GM12865 (cell line): ENCODE measurements around the gene PEX7.
A peak's percentile ranks its signal among the peaks of the same experiment; 100 is the strongest.
"Not testable (repeated sequence)": the region's sequence is repeated elsewhere in the genome, so short reads cannot be mapped to it uniquely, and the experiment has no call there.

Experiments used
- DNase-seq: peaks from one replicate; pipeline ENCODE4 v3.0.0; 2010; ENCODE audit warnings: low read depth
- H3K4me3 ChIP-seq: 2 replicates; pipeline ENCODE4 v1.5.1; 2011; ENCODE audit warnings: mild to moderate bottlenecking, low read depth, low read length, control low read depth
- TF ChIP-seq, protein P1 (sequence below): IDR thresholded peaks from 2 replicates; pipeline ENCODE4 v1.5.1; 2011; ENCODE audit warnings: low read length, control low read depth, low read depth, inconsistent platforms; ENCODE audit not compliant: insufficient read depth; ENCODE audit errors: missing control alignments

PEX7 gene

GRCh38 chr6:136926383-136926782 lies 104.0 kb downstream of the PEX7 start:
- TF ChIP-seq, protein P1, sequence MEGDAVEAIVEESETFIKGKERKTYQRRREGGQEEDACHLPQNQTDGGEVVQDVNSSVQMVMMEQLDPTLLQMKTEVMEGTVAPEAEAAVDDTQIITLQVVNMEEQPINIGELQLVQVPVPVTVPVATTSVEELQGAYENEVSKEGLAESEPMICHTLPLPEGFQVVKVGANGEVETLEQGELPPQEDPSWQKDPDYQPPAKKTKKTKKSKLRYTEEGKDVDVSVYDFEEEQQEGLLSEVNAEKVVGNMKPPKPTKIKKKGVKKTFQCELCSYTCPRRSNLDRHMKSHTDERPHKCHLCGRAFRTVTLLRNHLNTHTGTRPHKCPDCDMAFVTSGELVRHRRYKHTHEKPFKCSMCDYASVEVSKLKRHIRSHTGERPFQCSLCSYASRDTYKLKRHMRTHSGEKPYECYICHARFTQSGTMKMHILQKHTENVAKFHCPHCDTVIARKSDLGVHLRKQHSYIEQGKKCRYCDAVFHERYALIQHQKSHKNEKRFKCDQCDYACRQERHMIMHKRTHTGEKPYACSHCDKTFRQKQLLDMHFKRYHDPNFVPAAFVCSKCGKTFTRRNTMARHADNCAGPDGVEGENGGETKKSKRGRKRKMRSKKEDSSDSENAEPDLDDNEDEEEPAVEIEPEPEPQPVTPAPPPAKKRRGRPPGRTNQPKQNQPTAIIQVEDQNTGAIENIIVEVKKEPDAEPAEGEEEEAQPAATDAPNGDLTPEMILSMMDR, result no peak
- DNase-seq, result no peak
- no peak overlapping the region for H3K4me3 ChIP-seq

- no peak overlapping the region for H3K4me3 ChIP-seq
- TF ChIP-seq, protein P1, result peak; percentile 47
- DNase-seq, result peak; percentile 46
Measured at GRCh38 chr6:136927292-136927691, 104.9 kb downstream of the PEX7 start.

DNA sequence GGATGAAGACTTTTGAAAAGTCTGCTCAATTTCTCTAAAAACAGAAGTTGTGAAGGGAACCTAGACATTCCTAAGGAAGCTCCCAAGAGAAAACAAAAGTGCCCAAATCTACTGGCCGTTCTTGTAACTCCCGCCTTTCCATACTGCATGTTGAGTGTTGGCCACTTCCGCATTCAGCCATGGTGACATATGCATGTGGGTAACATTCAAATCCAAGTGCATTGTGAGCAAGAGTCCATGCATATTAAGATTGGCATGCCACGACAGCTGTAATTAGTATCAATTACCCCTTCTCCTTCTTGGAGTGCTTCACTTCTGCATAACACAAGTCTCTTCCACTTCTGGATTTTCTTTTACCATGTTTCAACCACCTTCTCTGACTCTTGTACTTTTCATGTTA lies 108.1 kb downstream of the PEX7 start:
- no peak for DNase-seq
- no peak overlapping the region for H3K4me3 ChIP-seq
- TF ChIP-seq, protein P1, result no peak

DNA sequence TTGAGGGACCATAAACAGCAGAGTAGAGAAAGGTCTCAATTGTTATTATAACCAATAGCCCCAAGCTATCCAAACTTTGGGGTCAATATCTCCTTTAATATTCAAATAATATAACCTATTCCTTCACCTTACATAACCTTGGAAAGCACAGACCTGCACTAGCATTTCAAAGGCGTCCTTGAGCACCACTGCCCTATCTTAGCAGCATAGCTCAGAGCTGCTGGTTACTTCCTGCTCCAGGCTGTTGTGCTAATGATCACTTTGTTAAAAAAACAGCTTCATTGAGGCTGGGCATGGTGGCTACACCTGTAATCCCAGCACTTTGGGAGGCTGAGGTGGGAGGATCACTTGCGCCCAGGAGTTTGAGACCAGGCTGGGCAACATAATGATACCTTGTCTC lies 110.2 kb downstream of the PEX7 start:
- DNase-seq, result no peak

DNA sequence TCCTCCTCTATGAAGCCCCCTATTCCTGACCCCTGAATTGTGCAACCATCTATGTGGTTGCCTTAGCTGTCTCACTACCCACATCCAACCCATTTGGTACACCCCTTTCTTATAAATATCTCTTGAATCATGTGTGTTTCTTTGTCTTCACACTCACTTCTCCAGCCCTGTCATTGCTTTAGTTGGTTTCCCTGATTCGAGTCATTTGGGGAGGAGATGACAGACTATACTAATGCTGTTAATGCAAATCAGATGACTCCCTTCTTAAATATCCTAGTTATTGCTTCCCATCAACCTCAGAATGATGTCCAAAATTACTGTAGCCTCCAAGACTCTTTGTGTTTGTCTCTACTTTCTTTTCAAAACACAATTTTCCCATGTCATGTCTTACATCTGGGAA lies 122.7 kb downstream of the PEX7 start:
- DNase-seq, result no peak
- H3K4me3 ChIP-seq, result no peak overlapping the region
- TF ChIP-seq, protein P1, result no peak

More for the DNA sequence above, 110.2 kb downstream of the PEX7 start:
- no peak overlapping the region for H3K4me3 ChIP-seq
- TF ChIP-seq, protein P1, result no peak

- no peak overlapping the region for H3K4me3 ChIP-seq
- peak; percentile 28 for DNase-seq
Measured at GRCh38 chr6:136945711-136946121, 123.3 kb downstream of the PEX7 start.

GRCh38 chr6:136947037-136947436 lies 124.6 kb downstream of the PEX7 start:
- no peak for DNase-seq
- H3K4me3 ChIP-seq, result no peak overlapping the region
- TF ChIP-seq, protein P1, result no peak

More at GRCh38 chr6:136945711-136946121, 123.3 kb downstream of the PEX7 start:
- TF ChIP-seq, protein P1, result no peak

DNA sequence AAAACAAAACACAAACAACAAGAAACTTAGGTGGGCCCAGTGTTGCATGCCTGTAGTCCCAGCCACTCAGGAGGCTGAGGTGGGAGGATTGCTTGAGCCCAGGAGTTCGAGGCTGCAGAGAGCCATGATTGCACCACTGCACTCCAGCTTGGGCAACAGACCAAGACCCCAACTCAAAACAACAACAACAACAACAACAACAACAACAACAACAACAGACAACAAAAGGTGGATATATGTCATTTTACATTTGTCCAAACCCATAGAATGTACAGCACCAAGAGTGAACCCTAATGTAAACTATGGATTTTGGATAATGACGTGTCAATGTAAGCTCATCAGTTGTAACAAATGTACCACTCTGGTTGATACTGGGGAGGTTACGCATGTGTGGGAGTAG lies 127.6 kb downstream of the PEX7 start:
- DNase-seq, H3K4me3 ChIP-seq: not testable (repeated sequence)
